Measurements from ENCODE around the gene JUP. TPM values are rescaled to one million over a fixed set of nuclear protein-coding genes. Genes with fewer than 3 reads are reported as not detected.
A peak's percentile ranks its signal among the peaks of the same experiment; 100 is the strongest.

The JUP gene
- total RNA-seq, 3 donors from 2014 or later, result 165 to 383 (median 320) TPM

DNA sequence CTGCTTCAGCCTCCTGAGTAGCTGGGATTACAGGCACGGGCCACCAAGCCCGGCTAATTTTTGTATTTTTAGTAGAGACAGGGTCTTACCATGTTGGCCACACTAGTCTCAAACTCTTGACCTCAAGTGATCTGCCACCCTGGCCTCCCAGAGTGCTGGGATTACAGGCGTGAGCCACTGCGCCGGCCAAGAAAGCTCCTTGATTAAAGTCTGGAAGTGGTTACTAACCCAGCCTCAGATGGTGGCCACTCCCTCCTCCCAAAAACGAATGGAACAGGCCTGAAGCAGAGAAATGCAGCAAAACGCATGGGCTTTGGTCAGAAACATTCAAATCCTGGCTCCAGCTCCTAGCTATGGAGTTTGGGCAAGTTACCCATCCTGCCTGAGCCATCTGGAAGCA is 37.6 kb upstream of the JUP start:
- Histone ChIP-seq H3K36me3 (ENCODE audit: low read depth) (no peaks in the 10 kb centered on the region), H3K9me3 (no peaks in the 10 kb centered on the region), H3K4me3 (no peak overlapping the region), H3K4me1 (ENCODE audit: low read depth) (no peaks in the 10 kb centered on the region)
- intact Hi-C loops (cut with DNase I, micrococcal nuclease), result no loop called here
- ATAC-seq (no peak), DNase-seq (peak in 1 of 3 donors; percentile 17)
- TF ChIP-seq, protein P1, sequence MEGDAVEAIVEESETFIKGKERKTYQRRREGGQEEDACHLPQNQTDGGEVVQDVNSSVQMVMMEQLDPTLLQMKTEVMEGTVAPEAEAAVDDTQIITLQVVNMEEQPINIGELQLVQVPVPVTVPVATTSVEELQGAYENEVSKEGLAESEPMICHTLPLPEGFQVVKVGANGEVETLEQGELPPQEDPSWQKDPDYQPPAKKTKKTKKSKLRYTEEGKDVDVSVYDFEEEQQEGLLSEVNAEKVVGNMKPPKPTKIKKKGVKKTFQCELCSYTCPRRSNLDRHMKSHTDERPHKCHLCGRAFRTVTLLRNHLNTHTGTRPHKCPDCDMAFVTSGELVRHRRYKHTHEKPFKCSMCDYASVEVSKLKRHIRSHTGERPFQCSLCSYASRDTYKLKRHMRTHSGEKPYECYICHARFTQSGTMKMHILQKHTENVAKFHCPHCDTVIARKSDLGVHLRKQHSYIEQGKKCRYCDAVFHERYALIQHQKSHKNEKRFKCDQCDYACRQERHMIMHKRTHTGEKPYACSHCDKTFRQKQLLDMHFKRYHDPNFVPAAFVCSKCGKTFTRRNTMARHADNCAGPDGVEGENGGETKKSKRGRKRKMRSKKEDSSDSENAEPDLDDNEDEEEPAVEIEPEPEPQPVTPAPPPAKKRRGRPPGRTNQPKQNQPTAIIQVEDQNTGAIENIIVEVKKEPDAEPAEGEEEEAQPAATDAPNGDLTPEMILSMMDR (IDR thresholded peaks at IDR 0.05), result no peak

DNA sequence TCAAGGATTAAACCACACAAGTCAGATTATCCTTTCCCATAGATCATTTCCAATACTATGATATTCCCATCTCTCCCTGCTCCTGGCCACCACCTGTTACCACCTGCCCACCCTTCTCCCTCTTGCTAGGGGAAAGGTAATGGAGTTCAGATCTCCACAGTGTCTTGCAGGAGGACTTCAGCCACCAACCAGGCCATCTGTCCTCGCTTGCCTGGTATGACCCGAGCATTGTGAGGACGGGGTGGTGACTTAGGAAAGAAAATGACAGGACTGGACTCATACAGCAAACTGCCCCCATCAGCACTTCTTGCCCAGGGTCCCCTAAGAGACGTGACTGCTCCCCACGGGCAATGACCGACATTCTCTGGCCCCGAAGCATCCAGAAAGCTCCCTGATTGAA is 37.1 kb upstream of the JUP start:
- DNase-seq (peak in 1 of 3 donors; percentile 26), ATAC-seq (no peak)
- intact Hi-C loops (cut with DNase I, micrococcal nuclease), result no loop called here
- Histone ChIP-seq H3K9me3 (no peaks in the 10 kb centered on the region), H3K4me3 (no peak overlapping the region), H3K4me1 (ENCODE audit: low read depth) (no peaks in the 10 kb centered on the region), H3K36me3 (ENCODE audit: low read depth) (no peaks in the 10 kb centered on the region)
- TF ChIP-seq, protein P1 (IDR thresholded peaks at IDR 0.05), result no peak

DNA sequence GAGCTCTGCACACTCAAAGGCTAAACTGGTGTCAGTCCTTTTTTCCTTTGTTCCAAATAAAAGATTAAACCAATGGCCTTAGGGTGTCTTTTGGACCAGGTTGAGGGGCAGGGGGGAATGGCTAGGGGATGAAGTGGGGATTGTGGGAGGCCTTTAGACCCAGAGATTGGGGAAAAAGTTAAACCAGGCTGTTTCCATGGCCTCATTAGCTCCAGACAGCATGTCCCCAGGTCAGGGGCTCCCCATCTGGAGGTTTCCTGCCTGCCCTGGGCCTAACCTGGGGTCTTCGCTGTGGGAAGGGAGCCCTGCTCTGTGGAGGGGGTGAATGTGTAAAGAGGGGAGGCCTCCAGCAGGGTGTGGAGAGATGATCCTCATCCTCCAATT is 36.6 kb upstream of the JUP start:
- DNase-seq (peak in 1 of 3 donors; percentile 10), ATAC-seq (no peak)
- no peaks in the 10 kb centered on the region for H3K4me1 ChIP-seq (ENCODE audit: low read depth)
- intact Hi-C loops (cut with DNase I, micrococcal nuclease), result no loop called here
- TF ChIP-seq, protein P1 (IDR thresholded peaks at IDR 0.05), result no peak
- no peaks in the 10 kb centered on the region for H3K9me3 ChIP-seq
- H3K4me3 ChIP-seq, result no peak overlapping the region
- no peaks in the 10 kb centered on the region for H3K36me3 ChIP-seq (ENCODE audit: low read depth)

DNA sequence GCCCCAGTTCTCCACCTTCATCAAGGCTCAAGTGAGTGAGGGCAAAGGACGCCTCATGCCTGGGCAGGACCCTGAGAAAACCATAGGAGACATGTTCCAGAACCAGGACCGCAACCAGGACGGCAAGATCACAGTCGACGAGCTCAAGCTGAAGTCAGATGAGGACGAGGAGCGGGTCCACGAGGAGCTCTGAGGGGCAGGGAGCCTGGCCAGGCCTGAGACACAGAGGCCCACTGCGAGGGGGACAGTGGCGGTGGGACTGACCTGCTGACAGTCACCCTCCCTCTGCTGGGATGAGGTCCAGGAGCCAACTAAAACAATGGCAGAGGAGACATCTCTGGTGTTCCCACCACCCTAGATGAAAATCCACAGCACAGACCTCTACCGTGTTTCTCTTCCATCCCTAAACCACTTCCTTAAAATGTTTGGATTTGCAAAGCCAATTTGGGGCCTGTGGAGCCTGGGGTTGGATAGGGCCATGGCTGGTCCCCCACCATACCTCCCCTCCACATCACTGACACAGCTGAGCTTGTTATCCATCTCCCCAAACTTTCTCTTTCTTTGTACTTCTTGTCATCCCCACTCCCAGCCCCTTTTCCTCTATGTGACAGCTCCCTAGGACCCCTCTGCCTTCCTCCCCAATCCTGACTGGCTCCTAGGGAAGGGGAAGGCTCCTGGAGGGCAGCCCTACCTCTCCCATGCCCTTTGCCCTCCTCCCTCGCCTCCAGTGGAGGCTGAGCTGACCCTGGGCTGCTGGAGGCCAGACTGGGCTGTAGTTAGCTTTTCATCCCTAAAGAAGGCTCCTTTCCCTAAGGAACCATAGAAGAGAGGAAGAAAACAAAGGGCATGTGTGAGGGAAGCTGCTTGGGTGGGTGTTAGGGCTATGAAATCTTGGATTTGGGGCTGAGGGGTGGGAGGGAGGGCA is 36.0 kb upstream of the JUP start:
- intact Hi-C loops (cut with DNase I, micrococcal nuclease), result no loop called here
- TF ChIP-seq, protein P1 (IDR thresholded peaks at IDR 0.05), result no peak
- no peak overlapping the region for H3K4me3 ChIP-seq
- ATAC-seq, result no peak
- H3K4me1 ChIP-seq (ENCODE audit: low read depth), result no peaks in the 10 kb centered on the region
- DNase-seq, result no peak
- H3K9me3 ChIP-seq, result no peaks in the 10 kb centered on the region
- no peaks in the 10 kb centered on the region for H3K36me3 ChIP-seq (ENCODE audit: low read depth)

DNA sequence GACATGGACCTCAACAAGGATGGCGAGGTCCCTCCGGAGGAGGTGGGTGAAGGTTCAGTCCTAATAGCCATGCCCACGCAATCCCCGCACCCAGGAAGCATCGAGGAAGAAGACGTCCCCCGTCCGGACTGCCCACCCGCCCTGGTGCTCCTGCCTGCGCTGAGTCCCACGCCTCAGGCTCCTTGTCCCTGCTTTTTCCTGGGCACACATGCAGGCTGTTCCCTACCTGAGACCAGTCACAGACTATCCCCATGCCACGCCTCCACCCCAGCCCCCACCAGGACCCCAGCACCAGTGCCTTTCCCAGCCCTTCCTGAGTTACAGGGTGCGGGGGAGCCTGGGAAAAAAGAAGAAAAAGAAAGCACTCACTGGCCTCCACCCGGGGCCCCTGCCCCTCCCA is 35.3 kb upstream of the JUP start:
- TF ChIP-seq, protein P1 (IDR thresholded peaks at IDR 0.05), result no peak
- Histone ChIP-seq H3K4me1 (ENCODE audit: low read depth) (no peaks in the 10 kb centered on the region), H3K4me3 (no peak overlapping the region), H3K9me3 (no peaks in the 10 kb centered on the region), H3K36me3 (ENCODE audit: low read depth) (no peaks in the 10 kb centered on the region)
- intact Hi-C loops (cut with DNase I, micrococcal nuclease), result no loop called here
- DNase-seq, result no peak
- ATAC-seq, result no peak
